ENCODE data around the gene RBMS1. TPM values are rescaled to one million over a fixed set of nuclear protein-coding genes. Genes with fewer than 3 reads are reported as not detected.

RBMS1 gene
- total RNA-seq, 1 donor from 2014 or later: 93.3 TPM

DNA sequence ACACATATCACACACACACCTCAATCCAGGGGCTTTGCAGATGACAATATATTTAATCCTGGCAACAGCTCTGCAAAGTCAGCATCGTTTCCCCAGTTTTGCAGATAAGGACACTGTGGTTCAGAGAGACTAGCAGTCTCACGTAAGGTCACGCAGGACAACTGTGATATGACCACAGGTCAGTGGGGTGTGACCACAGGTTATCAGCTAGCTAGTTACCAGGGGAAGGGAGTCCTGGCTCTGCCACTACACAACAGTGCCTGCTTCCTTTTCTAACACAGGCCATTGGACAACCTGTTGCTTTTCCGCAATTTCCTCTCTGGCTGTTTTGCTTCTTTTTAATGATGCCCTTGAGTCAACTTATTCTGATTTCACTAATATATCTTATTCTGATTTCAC, 33.3 kb downstream of the RBMS1 start:
- no peak for DNase-seq (ENCODE audit: extremely low spot score in 2 of 2)
- Histone ChIP-seq H3K4me3 (no peak overlapping the region), H3K27ac (no peak overlapping the region), H3K27me3 (no peaks in the 10 kb centered on the region), H3K4me1 (peaks cover 62% of the 10 kb centered on the region), H3K9me3 (no peaks in the 10 kb centered on the region), H3K36me3 (no peaks in the 10 kb centered on the region)
- intact Hi-C loops (cut with DNase I): no loop called here
- TF ChIP-seq POLR2A (IDR thresholded peaks at IDR 0.05) (no peak), CTCF (IDR thresholded peaks at IDR 0.05) (no peak), POLR2AphosphoS5 (IDR thresholded peaks at IDR 0.05; ENCODE audit: insufficient read depth in 1 of 2, low read depth in 1 of 2) (no peak)

DNA sequence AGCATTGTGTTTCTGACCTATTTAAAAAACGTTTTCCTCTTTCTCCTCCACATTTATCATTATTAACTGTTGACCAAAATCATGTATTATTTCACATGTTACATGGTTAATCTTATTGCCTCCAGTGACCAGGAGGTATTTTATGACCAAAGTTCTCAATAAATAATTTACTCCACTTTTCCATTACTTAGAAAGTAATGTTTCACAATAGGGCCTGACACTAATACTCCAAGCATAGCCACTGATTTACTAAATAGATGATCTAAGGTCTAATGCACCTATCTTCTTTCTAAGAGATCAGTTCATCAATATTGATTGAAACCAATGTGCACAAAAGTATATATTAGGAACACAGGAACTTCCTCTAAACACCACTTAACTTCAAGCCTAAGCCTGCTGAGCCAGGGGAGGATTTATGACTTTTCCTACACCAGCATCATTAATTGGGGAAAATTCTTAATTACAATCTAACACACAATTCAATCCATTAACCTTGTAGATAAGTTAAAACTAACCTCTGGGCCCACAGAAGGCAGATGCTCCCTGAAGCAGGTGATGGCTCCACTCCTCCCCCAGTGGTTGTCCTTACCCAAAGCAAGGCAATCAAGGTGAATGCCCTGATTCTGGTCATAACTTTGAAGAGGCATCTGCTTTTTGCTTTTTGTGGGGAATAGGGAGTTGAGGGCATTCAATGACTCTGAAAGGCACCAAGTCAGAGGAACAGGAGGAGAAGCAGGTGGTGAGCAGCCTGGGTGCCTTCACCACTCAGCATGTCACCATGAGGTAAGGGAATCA, 33.9 kb downstream of the RBMS1 start:
- Histone ChIP-seq H3K27ac (no peak overlapping the region), H3K27me3 (no peaks in the 10 kb centered on the region), H3K9me3 (no peaks in the 10 kb centered on the region), H3K4me1 (peaks cover 62% of the 10 kb centered on the region), H3K36me3 (no peaks in the 10 kb centered on the region), H3K4me3 (no peak overlapping the region)
- no peak for TF ChIP-seq POLR2AphosphoS5 (IDR thresholded peaks at IDR 0.05; ENCODE audit: insufficient read depth in 1 of 2, low read depth in 1 of 2)
- TF ChIP-seq CTCF (IDR thresholded peaks at IDR 0.05): no peak
- no peak for TF ChIP-seq POLR2A (IDR thresholded peaks at IDR 0.05)
- no peak for DNase-seq (ENCODE audit: extremely low spot score in 2 of 2)
- intact Hi-C loops (cut with DNase I): no loop called here

DNA sequence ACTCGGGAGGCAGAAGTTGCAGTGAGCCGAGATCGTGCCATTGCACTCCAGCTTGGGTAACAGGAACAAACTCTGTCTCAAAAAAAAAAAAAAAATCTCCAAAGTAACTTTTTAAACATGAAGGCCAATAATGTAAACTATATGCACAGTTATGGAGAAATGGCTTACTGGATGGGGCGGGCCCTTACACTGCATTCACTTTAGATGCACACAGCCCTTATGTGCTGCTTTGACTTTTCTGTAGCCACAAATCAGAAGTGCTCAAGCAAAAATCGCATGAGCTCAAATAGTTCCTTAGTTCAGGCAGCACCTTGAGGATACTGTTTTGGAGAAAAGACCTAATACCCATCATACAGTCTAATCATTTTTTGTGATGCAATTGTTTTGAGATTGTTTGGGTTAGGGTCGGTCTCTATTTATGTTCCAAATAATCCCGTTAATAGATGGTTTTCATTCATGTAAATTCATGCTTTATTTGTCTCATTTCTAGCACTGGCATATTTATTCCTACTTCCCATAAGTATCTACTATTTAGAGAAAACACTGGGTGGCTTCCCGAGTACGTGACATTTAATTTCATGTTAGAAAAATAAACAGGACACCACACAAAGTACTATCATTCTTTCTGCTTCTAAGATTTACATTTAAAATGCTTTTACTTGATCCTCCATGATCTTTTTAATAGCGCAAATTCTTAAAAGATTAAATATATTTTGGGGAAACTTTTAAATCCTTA, 34.7 kb downstream of the RBMS1 start:
- intact Hi-C loops (cut with DNase I): no loop called here
- H3K4me1 ChIP-seq: peaks cover 64% of the 10 kb centered on the region

DNA sequence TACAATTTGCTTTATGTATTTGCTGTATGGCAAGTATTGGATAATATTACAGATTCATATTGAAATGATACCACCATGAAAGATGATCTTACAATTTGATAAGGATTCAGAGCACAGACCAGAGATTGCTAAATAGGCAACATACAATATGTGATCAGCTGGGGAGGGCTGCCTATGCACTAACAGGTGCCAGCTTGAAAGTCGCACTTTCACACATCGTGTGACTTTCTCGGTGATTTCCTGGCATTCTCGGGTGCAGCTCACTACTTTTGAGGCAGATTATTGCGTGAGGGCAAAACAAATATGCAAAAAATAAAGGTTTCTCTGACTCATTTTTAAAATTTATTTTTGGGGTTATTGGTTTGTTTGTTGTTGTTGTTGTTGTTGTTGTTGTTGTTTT, 36.0 kb downstream of the RBMS1 start:
- TF ChIP-seq POLR2A (IDR thresholded peaks at IDR 0.05) (no peak), CTCF (IDR thresholded peaks at IDR 0.05) (no peak), POLR2AphosphoS5 (IDR thresholded peaks at IDR 0.05; ENCODE audit: insufficient read depth in 1 of 2, low read depth in 1 of 2) (no peak)
- Histone ChIP-seq H3K4me3 (no peak overlapping the region), H3K9me3 (no peaks in the 10 kb centered on the region), H3K4me1 (peaks cover 62% of the 10 kb centered on the region), H3K36me3 (no peaks in the 10 kb centered on the region), H3K27ac (no peak overlapping the region), H3K27me3 (no peaks in the 10 kb centered on the region)
- intact Hi-C loops (cut with DNase I): no loop called here
- DNase-seq (ENCODE audit: extremely low spot score in 2 of 2): no peak

More for the DNA sequence above, 34.7 kb downstream of the RBMS1 start:
- no peaks in the 10 kb centered on the region for H3K27me3 ChIP-seq
- no peak overlapping the region for H3K4me3 ChIP-seq
- DNase-seq (ENCODE audit: extremely low spot score in 2 of 2): no peak
- H3K9me3 ChIP-seq: no peaks in the 10 kb centered on the region
- no peak overlapping the region for H3K27ac ChIP-seq
- H3K36me3 ChIP-seq: no peaks in the 10 kb centered on the region
- TF ChIP-seq POLR2A (IDR thresholded peaks at IDR 0.05) (no peak), CTCF (IDR thresholded peaks at IDR 0.05) (no peak), POLR2AphosphoS5 (IDR thresholded peaks at IDR 0.05; ENCODE audit: insufficient read depth in 1 of 2, low read depth in 1 of 2) (no peak)

All from vagina (tissue), 2 donors.